Mesenchymal stem cell (in vitro differentiated cells and primary cell): ENCODE data around the gene SFTPA1.
"Not testable (repeated sequence)": the region's sequence is repeated elsewhere in the genome, so short reads cannot be mapped to it uniquely, and the experiment has no call there.

Source experiments
- DNase-seq: peaks from one replicate; pipeline ENCODE4 v3.0.0-alpha.2; 2013
- H2AFZ ChIP-seq: one replicate; pipeline ENCODE4 v1.6.1; 2013; ENCODE audit warnings: low read depth, mild to moderate bottlenecking, control low read depth, inconsistent platforms, low read length, moderate library complexity
- H2AK5ac ChIP-seq: 2 replicates; pipeline ENCODE4 v1.6.1; 2013; ENCODE audit warnings: low read length, moderate library complexity, mild to moderate bottlenecking, inconsistent platforms; ENCODE audit not compliant: severe bottlenecking
- H2BK120ac ChIP-seq: one replicate; pipeline ENCODE4 v1.6.1; 2013; ENCODE audit warnings: low read depth, mild to moderate bottlenecking, inconsistent platforms, low read length, moderate library complexity
- H2BK12ac ChIP-seq, 2 experiments: one replicate each; pipeline ENCODE4 v1.6.1; 2013; ENCODE audit warnings: inconsistent platforms in 2 of 2, low read length in 2 of 2, mild to moderate bottlenecking in 2 of 2, moderate library complexity in 2 of 2, control low read depth in 1 of 2
- H2BK15ac ChIP-seq: one replicate; pipeline ENCODE4 v1.6.1; 2013; ENCODE audit warnings: mild to moderate bottlenecking, low read depth, inconsistent platforms; ENCODE audit not compliant: poor library complexity, severe bottlenecking
- H2BK5ac ChIP-seq: 2 replicates; pipeline ENCODE4 v1.6.1; 2013; ENCODE audit warnings: low read depth, mild to moderate bottlenecking, low read length, control low read depth, inconsistent platforms; ENCODE audit not compliant: poor library complexity, severe bottlenecking
- H3K14ac ChIP-seq, 2 experiments: one replicate each; pipeline ENCODE4 v1.6.1; 2013; ENCODE audit warnings: inconsistent platforms in 2 of 2, low read length in 2 of 2, control low read depth in 1 of 2, mild to moderate bottlenecking in 1 of 2, moderate library complexity in 1 of 2
- H3K18ac ChIP-seq, 2 experiments: one replicate each; pipeline ENCODE4 v1.6.1; 2013; ENCODE audit warnings: inconsistent platforms in 2 of 2, low read length in 2 of 2, control low read depth in 1 of 2, low read depth in 1 of 2, mild to moderate bottlenecking in 1 of 2
- H3K23ac ChIP-seq, 2 experiments: one replicate each; pipeline ENCODE4 v1.6.1; 2013; ENCODE audit warnings: inconsistent platforms in 2 of 2, low read length in 2 of 2, mild to moderate bottlenecking in 2 of 2, moderate library complexity in 2 of 2, control low read depth in 1 of 2
- H3K27ac ChIP-seq: 2 replicates; pipeline ENCODE4 v1.5.1; 2013; ENCODE audit warnings: mild to moderate bottlenecking, moderate library complexity, low read length, control low read depth, inconsistent platforms; ENCODE audit not compliant: poor library complexity, severe bottlenecking
- H3K27me3 ChIP-seq, 2 experiments: 2 replicates each; pipeline versions ENCODE4 v1.6.1 to v1.7.0; 2013; ENCODE audit warnings: low read length in 2 of 2, mild to moderate bottlenecking in 2 of 2, moderate library complexity in 2 of 2, control low read depth in 1 of 2, inconsistent platforms in 1 of 2; ENCODE audit not compliant: control insufficient read depth in 1 of 2, insufficient read depth in 1 of 2
- H3K36me3 ChIP-seq, 2 experiments: 2 replicates each; pipeline versions ENCODE4 v1.6.1 to v1.7.0; 2013; ENCODE audit warnings: low read length in 2 of 2, control low read depth in 1 of 2, inconsistent platforms in 1 of 2, low read depth in 1 of 2, mild to moderate bottlenecking in 1 of 2; ENCODE audit not compliant: insufficient read depth in 2 of 2, control insufficient read depth in 1 of 2
- H3K4ac ChIP-seq, 2 experiments: one replicate each; pipeline ENCODE4 v1.6.1; 2013; ENCODE audit warnings: inconsistent platforms in 2 of 2, low read length in 2 of 2, mild to moderate bottlenecking in 2 of 2, moderate library complexity in 2 of 2, control low read depth in 1 of 2, low read depth in 1 of 2
- H3K4me1 ChIP-seq: 2 replicates; pipeline ENCODE4 v1.6.1; 2013; ENCODE audit warnings: low read depth, low read length, control low read depth; ENCODE audit not compliant: control insufficient read depth, insufficient read depth
- H3K4me2 ChIP-seq: 2 replicates; pipeline ENCODE4 v1.6.1; 2013; ENCODE audit warnings: low read length, mild to moderate bottlenecking, inconsistent platforms; ENCODE audit not compliant: poor library complexity, severe bottlenecking
- H3K4me3 ChIP-seq, 2 experiments: 2 replicates each; pipeline versions ENCODE4 v1.5.1 to v1.7.0; 2013; ENCODE audit warnings: low read length in 2 of 2, mild to moderate bottlenecking in 2 of 2, control low read depth in 1 of 2, low read depth in 1 of 2; ENCODE audit not compliant: insufficient read depth in 1 of 2
- H3K79me1 ChIP-seq: replicated peaks from 2 replicates; pipeline ENCODE4 v1.6.1; 2013; ENCODE audit warnings: mild to moderate bottlenecking, control low read depth, low read length, inconsistent platforms; ENCODE audit not compliant: poor library complexity, severe bottlenecking
- H3K9ac ChIP-seq: 2 replicates; pipeline ENCODE4 v1.7.0; 2013; ENCODE audit warnings: mild to moderate bottlenecking, low read length, moderate library complexity
- H3K9me3 ChIP-seq: 2 replicates; pipeline ENCODE4 v1.7.0; 2013; ENCODE audit warnings: mild to moderate bottlenecking, low read length; ENCODE audit not compliant: control insufficient read depth
- H4K8ac ChIP-seq: one replicate; pipeline ENCODE4 v1.6.1; 2013; ENCODE audit warnings: inconsistent platforms, mild to moderate bottlenecking, low read length, moderate library complexity
- H4K91ac ChIP-seq: one replicate; pipeline ENCODE4 v1.6.1; 2013; ENCODE audit warnings: mild to moderate bottlenecking, low read length, inconsistent platforms
- WGBS: methylation state at CpG from one replicate; pipeline ENCODE4 v1.1.7; 2013; ENCODE audit warnings: mixed read lengths; 5-methylcytosine and 5-hydroxymethylcytosine counted together

SFTPA1 gene

DNA sequence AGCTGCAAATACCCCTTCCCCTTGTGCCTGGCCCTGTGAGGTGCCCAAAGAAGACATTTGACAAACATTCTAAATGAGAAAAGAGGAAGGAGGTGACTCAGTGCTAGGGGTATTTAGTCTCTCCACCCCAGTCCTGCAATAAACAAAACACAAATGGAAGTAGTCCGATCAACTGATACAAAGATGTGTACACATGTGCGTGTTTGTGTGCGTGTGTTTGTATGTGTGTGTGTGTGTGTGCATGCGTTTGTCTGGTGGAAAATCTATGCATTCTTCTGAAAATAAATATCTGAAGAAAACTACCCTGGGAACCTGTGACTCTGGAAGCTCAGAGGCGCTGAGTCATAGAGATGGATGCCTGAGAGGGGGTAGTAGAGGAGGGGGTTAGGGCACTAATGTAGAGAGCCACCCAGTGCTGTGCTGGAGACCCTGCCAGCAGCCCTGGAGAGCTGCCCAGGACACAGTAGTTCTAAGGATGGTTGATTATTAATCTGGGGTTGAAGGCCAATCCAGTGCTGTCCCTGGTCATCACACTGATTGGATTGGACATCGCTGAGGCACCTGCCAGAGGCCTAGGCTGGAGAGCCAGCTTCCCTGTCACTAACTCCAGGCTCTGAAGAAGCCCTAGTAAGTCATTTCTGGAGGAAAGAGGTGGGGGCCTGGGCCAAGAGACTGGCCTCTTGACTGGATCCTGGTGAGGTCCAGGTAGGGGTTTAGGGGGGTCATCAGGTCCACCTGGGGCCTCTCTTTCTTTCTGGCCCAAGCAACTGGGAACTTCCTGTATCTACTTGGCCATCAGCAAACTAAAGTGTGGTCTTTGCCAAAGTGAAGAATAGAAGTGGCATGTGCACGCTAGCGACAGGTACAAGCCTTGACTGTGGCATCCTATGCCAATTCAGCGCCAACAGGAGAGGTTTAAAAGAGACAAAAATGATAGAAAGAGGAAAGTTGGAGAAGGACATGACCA lies 18.5 kb downstream of the SFTPA1 start:
- H3K27me3 ChIP-seq: peaks cover 5 to 20% of the 10 kb centered on the region in 2 experiments
- no peak overlapping the region for H3K4ac ChIP-seq
- no peak overlapping the region for H2BK12ac ChIP-seq
- no peak overlapping the region for H4K91ac ChIP-seq
- H3K4me3 ChIP-seq: no peak overlapping the region
- no peak overlapping the region for H3K27ac ChIP-seq
- H3K36me3 ChIP-seq: no peaks in the 10 kb centered on the region
- H2AK5ac ChIP-seq: no peak overlapping the region
- H2BK5ac ChIP-seq: no peak overlapping the region
- no peak overlapping the region for H3K4me2 ChIP-seq
- no peak overlapping the region for H3K18ac ChIP-seq
- no peak overlapping the region for H3K9ac ChIP-seq
- H3K79me1 ChIP-seq: no peaks in the 10 kb centered on the region
- no peak overlapping the region for H2BK120ac ChIP-seq
- peaks cover 7% of the 10 kb centered on the region for H3K9me3 ChIP-seq
- no peak overlapping the region for H4K8ac ChIP-seq
- H2BK15ac ChIP-seq: no peak overlapping the region
- H2AFZ ChIP-seq: no peak overlapping the region
- WGBS: 87% methylated on average over 9 of the region's 9 CpGs
- no peak for DNase-seq
- no peaks in the 10 kb centered on the region for H3K4me1 ChIP-seq
- H3K14ac ChIP-seq: no peak overlapping the region
- H3K23ac ChIP-seq: no peak overlapping the region

DNA sequence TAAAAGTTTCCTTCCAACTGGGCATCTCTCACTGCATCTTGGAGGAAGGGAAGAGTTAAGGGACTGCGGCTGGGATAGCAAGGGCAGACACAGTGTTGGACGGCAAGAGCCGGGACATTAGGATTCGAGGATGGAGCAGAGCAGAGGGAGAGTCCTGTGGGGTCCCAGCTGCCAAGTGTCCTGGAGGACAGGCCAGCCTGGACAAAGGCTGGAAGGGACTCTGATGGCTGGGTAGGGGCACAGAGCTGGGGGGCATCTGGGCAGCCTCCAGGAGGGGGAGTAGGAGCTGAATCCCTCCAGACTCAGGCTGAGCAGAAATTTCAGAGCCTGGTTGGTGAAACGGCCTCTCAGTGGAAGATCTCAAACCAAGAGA lies 19.2 kb downstream of the SFTPA1 start:
- Histone ChIP-seq H2AK5ac (no peak overlapping the region), H2BK15ac (no peak overlapping the region), H3K18ac (no peak overlapping the region), H3K36me3 (no peaks in the 10 kb centered on the region), H2BK12ac (no peak overlapping the region), H2BK120ac (no peak overlapping the region), H3K9ac (no peak overlapping the region), H3K27me3 (peaks cover 5 to 20% of the 10 kb centered on the region in 2 experiments), H2BK5ac (no peak overlapping the region), H3K4me2 (no peak overlapping the region), H3K9me3 (peaks cover 7% of the 10 kb centered on the region), H4K91ac (no peak overlapping the region), H4K8ac (no peak overlapping the region), H3K79me1 (no peaks in the 10 kb centered on the region), H3K4me1 (no peaks in the 10 kb centered on the region), H3K23ac (no peak overlapping the region), H3K4ac (no peak overlapping the region), H2AFZ (no peak overlapping the region), H3K4me3 (no peak overlapping the region), H3K14ac (no peak overlapping the region), H3K27ac (no peak overlapping the region)
- no peak for DNase-seq
- 80% methylated on average over 5 of the region's 5 CpGs for WGBS

DNA sequence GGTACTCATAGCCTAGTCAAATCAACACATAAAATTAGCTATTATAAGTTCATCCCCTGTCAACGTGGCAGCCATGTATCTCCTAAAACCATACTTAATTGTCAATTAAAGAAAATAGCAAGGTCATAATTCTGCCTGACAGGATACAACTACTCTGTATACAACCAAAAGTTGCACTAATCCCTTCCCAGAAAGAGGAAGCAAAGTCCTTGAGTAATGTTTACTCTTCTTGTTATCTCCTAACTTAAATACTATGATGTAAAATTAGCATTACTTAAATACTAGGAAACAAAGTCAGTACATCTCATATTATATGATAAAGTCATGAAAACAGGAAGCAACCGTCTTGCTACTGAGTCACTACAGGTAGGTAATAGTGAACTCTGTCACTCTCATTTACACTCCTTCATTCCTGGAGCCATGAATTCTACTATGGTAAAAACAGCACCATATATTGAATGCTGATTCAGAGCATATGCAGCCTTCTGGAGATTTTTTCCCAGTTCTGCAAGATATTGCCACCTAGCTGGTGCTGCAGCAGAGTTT lies 26.0 kb downstream of the SFTPA1 start:
- H3K79me1 ChIP-seq, H2BK5ac ChIP-seq, H3K4me3 ChIP-seq, H2BK15ac ChIP-seq, H3K9me3 ChIP-seq, H3K4me2 ChIP-seq, H3K4me1 ChIP-seq, H4K8ac ChIP-seq, H2BK120ac ChIP-seq, H2AFZ ChIP-seq, H3K36me3 ChIP-seq, H3K14ac ChIP-seq, H3K9ac ChIP-seq, H3K18ac ChIP-seq, H3K4ac ChIP-seq, H3K27me3 ChIP-seq, H2AK5ac ChIP-seq, H4K91ac ChIP-seq, H3K23ac ChIP-seq, DNase-seq, H2BK12ac ChIP-seq, H3K27ac ChIP-seq: not testable (repeated sequence)
- 66% methylated on average over 2 of the region's 2 CpGs for WGBS

DNA sequence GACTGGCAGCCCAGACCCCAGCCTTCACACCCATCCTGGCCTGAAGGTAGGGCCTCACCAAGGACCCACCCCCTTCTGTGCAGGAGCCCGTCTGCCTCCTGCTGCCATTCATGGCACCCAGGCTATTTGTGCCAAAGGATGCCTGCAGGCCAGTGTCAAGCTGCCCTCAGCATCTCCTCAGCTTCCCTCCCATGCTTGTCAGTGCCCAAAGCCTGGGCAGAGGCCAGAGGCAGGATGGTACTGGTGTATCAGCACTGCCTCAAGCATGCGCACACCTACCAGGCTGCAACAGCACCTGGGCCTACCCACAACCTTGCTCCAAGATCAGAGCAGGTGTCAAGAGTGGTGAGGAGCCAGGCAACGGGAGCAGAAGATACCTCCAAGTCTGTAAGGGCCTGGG lies 27.6 kb downstream of the SFTPA1 start:
- Histone ChIP-seq H2BK12ac (no peak overlapping the region), H3K9ac (no peak overlapping the region), H3K4me2 (no peak overlapping the region), H3K18ac (no peak overlapping the region), H4K91ac (no peak overlapping the region), H2BK120ac (no peak overlapping the region), H3K27ac (no peak overlapping the region), H2BK5ac (no peak overlapping the region), H3K4me1 (no peaks in the 10 kb centered on the region), H3K4me3 (no peak overlapping the region), H3K36me3 (no peaks in the 10 kb centered on the region), H3K27me3 (peaks cover 0 to 4% of the 10 kb centered on the region in 2 experiments), H3K79me1 (no peaks in the 10 kb centered on the region), H2BK15ac (no peak overlapping the region), H4K8ac (no peak overlapping the region), H3K14ac (no peak overlapping the region), H2AFZ (no peak overlapping the region), H3K23ac (no peak overlapping the region), H3K9me3 (no peaks in the 10 kb centered on the region), H2AK5ac (no peak overlapping the region), H3K4ac (no peak overlapping the region)
- 81% methylated on average over 3 of the region's 3 CpGs for WGBS
- no peak for DNase-seq
